ENCODE measurements around the gene PLVAP.

The PLVAP gene, protein sequence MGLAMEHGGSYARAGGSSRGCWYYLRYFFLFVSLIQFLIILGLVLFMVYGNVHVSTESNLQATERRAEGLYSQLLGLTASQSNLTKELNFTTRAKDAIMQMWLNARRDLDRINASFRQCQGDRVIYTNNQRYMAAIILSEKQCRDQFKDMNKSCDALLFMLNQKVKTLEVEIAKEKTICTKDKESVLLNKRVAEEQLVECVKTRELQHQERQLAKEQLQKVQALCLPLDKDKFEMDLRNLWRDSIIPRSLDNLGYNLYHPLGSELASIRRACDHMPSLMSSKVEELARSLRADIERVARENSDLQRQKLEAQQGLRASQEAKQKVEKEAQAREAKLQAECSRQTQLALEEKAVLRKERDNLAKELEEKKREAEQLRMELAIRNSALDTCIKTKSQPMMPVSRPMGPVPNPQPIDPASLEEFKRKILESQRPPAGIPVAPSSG

DNA sequence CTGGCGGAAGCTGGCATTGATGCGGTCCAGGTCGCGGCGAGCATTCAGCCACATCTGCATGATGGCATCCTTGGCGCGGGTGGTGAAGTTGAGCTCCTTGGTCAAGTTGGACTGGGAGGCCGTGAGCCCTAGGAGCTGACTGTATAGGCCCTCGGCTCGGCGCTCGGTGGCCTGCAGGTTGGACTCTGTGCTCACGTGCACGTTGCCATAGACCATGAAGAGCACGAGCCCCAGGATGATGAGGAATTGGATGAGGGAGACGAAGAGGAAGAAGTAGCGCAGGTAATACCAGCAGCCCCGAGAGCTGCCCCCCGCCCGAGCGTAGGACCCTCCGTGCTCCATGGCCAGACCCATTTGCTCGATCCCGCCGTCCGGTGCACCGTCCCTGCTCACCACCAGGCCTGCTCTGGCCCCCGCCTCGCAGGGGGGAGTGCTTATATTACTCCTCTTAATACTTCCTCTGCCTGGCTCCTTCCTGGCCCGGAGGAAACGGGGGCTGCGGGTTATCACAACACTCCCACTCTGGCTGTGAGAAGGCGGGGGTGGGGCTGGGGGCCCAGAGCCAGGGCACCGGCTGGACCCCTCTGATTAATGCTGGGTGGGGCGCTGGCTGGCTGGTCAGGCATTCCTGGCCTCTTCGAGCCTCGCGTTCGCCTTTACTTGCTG is at the start of gene PLVAP:
Gene PLVAP (minus strand): TSS at position 408 of the 666 bp plus-strand sequence. CDS start 54 bp downstream, at position 354.
- Mint-ChIP-seq H3K9me3 (no peaks in the 10 kb centered on the region), H3K36me3 (ENCODE audit: insufficient read depth) (no peaks in the 10 kb centered on the region), H3K4me3 (no peak within 1 kb of the TSS), H3K4me1 (no peaks in the 10 kb centered on the region), H3K27me3 (peaks cover 25% of the 10 kb centered on the region), H3K27ac (ENCODE audit: low read depth) (no peak within 1 kb of the TSS)
- no peak for ATAC-seq (replicated peaks; ENCODE audit: extremely low read depth, poor library complexity, severe bottlenecking)
- no peak for DNase-seq (ENCODE audit: low spot score in 2 of 2)

DNA sequence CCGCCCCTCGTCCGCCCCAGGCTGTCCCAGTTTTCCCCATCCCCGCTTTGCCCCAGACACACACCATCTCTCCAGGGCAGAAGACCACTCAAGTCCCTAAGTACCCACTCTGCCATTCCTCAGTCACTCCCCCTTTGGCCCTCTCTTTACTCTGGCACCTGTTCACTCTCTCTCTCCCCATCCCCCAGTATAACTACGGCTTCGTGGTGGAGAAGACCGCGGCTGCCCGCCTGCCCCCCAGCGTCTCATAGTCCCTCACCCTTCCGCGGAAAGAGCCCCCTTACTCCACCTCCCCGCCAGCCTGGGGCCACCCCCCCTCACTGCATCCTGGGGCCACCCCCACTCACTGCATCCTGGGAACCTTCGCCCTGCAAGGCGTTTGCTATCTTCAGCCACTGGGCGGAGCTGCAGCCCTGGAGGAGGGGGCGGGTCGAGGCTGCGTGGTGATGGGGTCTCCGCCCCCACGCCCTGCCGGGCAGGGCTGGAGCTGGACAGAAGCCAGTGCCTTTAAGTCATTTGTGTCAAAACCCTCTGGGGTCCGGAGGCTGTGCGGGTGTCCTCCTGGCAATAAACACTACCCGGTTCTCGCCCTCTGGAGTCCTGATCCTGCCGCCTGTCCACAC is 47.7 kb upstream of the PLVAP start:
- H3K4me1 Mint-ChIP-seq: peaks cover 8% of the 10 kb centered on the region
- DNase-seq (ENCODE audit: low spot score in 2 of 2) (no peak), ATAC-seq (replicated peaks; ENCODE audit: extremely low read depth, poor library complexity, severe bottlenecking) (no peak)
- peaks cover 5% of the 10 kb centered on the region for H3K36me3 Mint-ChIP-seq (ENCODE audit: insufficient read depth)
- no peaks in the 10 kb centered on the region for H3K9me3 Mint-ChIP-seq
- H3K4me3 Mint-ChIP-seq: no peak overlapping the region
- H3K27me3 Mint-ChIP-seq: no peaks in the 10 kb centered on the region
- H3K27ac Mint-ChIP-seq (ENCODE audit: low read depth): no peak overlapping the region

DNA sequence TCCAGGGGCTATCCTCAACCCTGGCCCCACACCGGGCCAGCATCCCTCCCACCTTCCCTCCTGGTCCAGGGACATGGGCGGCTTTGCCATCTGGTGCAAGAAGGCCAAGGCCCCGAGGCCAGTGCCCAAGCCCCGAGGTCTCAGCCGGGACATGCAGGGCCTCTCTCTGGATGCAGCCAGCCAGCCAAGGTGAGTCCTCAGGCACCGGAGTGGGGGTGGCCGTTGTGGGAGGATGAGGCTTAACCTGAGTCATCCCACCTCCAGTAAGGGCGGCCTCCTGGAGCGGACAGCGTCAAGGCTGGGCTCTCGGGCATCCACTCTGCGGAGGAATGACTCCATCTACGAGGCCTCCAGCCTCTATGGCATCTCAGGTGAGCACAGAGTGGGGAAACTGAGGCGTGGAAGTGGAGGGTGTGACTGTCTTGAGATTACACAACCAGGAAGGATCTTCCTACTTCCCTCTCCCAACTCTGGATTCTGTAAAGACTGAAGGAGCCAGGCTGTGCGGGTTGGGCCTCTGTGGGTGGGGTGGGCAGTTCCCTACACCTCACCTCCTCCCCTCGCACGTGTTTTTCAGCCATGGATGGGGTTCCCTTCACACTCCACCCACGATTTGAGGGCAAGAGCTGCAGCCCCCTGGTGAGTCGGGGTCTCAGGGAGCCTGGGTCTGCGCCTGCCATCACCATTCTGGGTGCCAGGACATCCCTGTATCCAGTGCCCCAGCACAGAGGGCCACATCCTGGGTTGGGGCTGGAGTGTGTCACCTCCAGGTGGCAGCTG is 46.5 kb upstream of the PLVAP start:
- no peaks in the 10 kb centered on the region for H3K27me3 Mint-ChIP-seq
- no peak overlapping the region for H3K4me3 Mint-ChIP-seq
- H3K27ac Mint-ChIP-seq (ENCODE audit: low read depth): no peak overlapping the region
- H3K4me1 Mint-ChIP-seq: peaks cover 13% of the 10 kb centered on the region
- H3K36me3 Mint-ChIP-seq (ENCODE audit: insufficient read depth): peaks cover 7% of the 10 kb centered on the region
- no peak for ATAC-seq (replicated peaks; ENCODE audit: extremely low read depth, poor library complexity, severe bottlenecking)
- no peaks in the 10 kb centered on the region for H3K9me3 Mint-ChIP-seq
- DNase-seq (ENCODE audit: low spot score in 2 of 2): no peak

DNA sequence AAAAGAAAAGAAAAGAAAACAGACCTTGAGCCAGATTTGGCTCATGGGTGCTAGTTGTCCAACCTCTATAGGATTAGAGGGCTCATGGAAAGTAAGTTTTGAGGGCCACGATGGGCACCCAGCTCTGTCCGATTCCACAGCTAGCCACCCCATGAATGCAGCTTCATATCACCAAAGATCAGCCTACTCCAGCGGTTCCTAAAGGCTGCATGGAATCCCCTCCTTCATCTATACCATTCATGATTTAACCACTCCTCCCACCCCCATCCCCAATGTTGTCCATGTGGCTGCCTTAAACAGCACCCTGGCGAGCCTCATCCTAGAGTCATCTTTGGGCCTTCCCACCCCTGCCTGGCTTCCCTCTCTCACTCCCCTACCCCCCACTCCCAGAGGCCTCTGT is 44.8 kb upstream of the PLVAP start:
- ATAC-seq (replicated peaks; ENCODE audit: extremely low read depth, poor library complexity, severe bottlenecking) (no peak), DNase-seq (ENCODE audit: low spot score in 2 of 2) (no peak)
- Mint-ChIP-seq H3K4me1 (peaks cover 15% of the 10 kb centered on the region), H3K27me3 (no peaks in the 10 kb centered on the region), H3K27ac (ENCODE audit: low read depth) (no peak overlapping the region), H3K36me3 (ENCODE audit: insufficient read depth) (peaks cover 7% of the 10 kb centered on the region), H3K4me3 (no peak overlapping the region), H3K9me3 (no peaks in the 10 kb centered on the region)

DNA sequence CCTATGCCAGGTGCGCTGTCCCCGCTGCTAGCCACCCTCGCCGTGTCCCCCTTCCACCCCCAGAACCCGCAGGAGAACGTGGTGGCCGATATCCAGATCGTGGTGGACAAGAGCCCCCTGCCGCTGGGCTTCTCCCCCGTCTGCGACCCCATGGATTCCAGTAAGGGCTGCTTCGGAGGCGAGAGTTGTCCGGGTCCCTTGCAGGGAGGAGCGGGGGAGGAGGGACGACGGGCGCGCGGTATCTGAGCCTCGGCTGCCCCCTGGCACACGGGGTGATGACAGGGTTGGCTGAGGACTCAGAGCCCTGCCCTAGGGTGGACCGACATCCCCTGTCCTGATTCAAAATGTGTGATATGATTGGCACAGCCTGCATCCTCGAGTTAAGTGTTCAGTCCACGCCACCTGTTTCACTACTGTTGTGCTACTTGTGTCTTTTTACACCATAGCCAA is 43.4 kb upstream of the PLVAP start:
- no peak overlapping the region for H3K27ac Mint-ChIP-seq (ENCODE audit: low read depth)
- DNase-seq (ENCODE audit: low spot score in 2 of 2): no peak
- peaks cover 18% of the 10 kb centered on the region for H3K4me1 Mint-ChIP-seq
- H3K9me3 Mint-ChIP-seq: no peaks in the 10 kb centered on the region
- peak overlapping the region; percentile 87 for H3K4me3 Mint-ChIP-seq
- H3K36me3 Mint-ChIP-seq (ENCODE audit: insufficient read depth): peaks cover 8% of the 10 kb centered on the region
- H3K27me3 Mint-ChIP-seq: no peaks in the 10 kb centered on the region
- ATAC-seq (replicated peaks; ENCODE audit: extremely low read depth, poor library complexity, severe bottlenecking): no peak

DNA sequence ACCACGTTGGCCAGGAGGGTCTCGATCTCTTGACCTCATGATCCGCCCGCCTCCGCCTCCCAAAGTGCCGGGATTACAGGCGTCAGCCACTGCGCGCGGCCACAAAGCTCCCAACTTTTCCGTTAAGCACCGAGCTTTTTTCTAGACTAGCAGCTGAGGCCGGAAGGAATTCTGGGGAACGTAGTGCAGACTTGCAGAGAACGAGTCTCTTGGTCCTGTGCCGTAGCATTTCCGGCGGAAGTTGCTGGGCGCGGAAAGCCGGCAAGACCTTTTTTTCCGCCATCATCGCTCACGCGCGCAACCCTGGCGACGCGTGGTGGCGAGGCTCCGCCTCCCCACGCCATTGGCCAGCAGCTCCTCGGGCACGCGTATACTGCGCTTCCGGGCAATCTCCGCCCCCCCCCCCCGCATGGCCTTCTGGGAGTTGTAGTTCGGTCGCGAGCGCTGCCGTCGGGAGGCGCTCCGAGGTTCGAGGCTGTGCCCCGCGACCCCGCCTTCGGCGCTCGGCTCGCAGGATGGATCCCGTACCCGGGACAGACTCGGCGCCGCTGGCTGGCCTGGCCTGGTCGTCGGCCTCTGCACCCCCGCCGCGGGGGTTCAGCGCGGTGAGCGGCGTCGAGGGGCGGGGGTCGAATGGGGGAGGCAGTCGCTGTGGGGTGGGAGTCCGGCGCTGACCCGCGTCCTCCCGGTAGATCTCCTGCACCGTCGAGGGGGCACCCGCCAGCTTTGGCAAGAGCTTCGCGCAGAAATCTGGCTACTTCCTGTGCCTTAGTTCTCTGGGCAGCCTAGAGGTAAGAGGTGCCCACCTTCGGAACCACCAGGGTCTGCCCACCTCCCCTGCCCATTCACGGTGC is 42.7 kb upstream of the PLVAP start, which contains the start of gene MVB12A:
Gene MVB12A (plus strand): TSS at position 427 of the 854 bp plus-strand sequence. CDS start 89 bp downstream, at position 516.
- Mint-ChIP-seq H3K36me3 (ENCODE audit: insufficient read depth) (peaks cover 8% of the 10 kb centered on the region), H3K27ac (ENCODE audit: low read depth) (peak within 1 kb of the TSS; percentile 76), H3K9me3 (no peaks in the 10 kb centered on the region), H3K27me3 (no peaks in the 10 kb centered on the region), H3K4me1 (peaks cover 18% of the 10 kb centered on the region), H3K4me3 (peak within 1 kb of the TSS; percentile 87)
- DNase-seq (ENCODE audit: low spot score in 2 of 2): peak; percentile 85 to 93
- ATAC-seq (replicated peaks; ENCODE audit: extremely low read depth, poor library complexity, severe bottlenecking): peak; percentile 94

DNA sequence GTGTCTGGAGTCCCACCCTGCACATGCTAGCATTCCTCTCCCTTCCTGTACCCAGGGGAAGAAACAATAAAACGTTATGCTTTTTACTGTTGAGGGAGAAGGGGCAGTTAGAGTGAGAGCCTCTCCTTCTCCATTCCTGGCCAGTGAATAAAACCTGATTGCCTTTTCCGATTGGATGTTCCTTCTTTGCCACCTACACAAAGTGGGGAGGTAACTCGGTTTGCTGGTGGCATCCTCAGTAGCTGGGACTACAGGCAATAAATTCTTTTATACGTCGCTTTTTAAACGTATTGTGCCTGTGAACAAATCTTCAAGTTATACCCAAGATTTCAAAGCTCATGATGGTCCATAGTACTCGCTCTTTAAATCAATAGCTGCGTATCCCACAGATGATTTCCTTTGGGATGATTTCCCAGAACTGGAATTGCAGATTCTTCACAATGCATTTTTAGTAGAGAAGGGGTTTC is 42.0 kb upstream of the PLVAP start:
- no peaks in the 10 kb centered on the region for H3K9me3 Mint-ChIP-seq
- no peak for ATAC-seq (replicated peaks; ENCODE audit: extremely low read depth, poor library complexity, severe bottlenecking)
- H3K4me3 Mint-ChIP-seq: peak overlapping the region; percentile 87
- no peaks in the 10 kb centered on the region for H3K27me3 Mint-ChIP-seq
- no peak for DNase-seq (ENCODE audit: low spot score in 2 of 2)
- peaks cover 9% of the 10 kb centered on the region for H3K36me3 Mint-ChIP-seq (ENCODE audit: insufficient read depth)
- H3K27ac Mint-ChIP-seq (ENCODE audit: low read depth): peak overlapping the region; percentile 76
- H3K4me1 Mint-ChIP-seq: peaks cover 18% of the 10 kb centered on the region

DNA sequence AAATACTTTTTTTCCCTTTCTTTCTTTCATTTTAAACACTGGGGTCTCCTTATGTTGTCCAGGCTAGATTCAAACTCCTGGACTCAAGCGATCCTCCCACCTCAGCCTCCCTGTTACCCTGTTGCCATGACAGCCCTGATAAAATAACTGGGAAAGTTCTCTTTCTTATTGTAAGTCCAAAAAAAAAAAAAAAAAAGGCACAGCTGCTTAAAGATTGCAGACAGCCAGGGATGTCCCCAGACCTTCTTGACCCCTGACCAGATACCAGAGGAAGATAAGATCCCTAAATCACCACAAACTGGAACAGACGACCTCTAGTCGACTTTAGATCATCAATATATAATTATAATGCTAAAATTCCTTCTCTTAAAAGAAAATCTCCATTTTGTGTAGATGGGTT is 41.6 kb upstream of the PLVAP start:
- ATAC-seq (replicated peaks; ENCODE audit: extremely low read depth, poor library complexity, severe bottlenecking): no peak
- Mint-ChIP-seq H3K27me3 (no peaks in the 10 kb centered on the region), H3K27ac (ENCODE audit: low read depth) (no peak overlapping the region), H3K4me1 (peaks cover 18% of the 10 kb centered on the region), H3K36me3 (ENCODE audit: insufficient read depth) (peaks cover 13% of the 10 kb centered on the region), H3K9me3 (no peaks in the 10 kb centered on the region), H3K4me3 (peak overlapping the region; percentile 87)
- DNase-seq (ENCODE audit: low spot score in 2 of 2): no peak

DNA sequence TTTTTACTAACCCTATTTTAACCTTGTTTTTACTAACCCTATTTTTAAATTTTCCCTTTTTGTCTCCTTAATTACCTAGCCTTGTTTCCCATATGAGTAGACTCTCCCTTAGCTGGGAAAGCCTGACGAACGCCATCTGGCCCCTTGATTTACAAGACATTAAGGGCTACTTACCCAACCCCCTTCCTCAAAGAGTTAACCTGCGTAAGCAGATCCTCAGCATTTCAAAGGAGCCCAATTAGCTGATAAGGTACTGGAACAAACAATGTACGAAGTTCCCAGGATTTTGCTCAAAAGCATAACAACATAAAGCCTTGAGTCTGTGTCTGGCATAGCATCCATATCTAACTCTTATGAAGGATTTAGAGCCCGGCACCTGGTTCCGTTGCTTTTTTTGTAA is 38.0 kb upstream of the PLVAP start:
- Mint-ChIP-seq H3K27ac (ENCODE audit: low read depth) (no peak overlapping the region), H3K27me3 (no peaks in the 10 kb centered on the region), H3K4me3 (no peak overlapping the region), H3K4me1 (peaks cover 21% of the 10 kb centered on the region), H3K9me3 (no peaks in the 10 kb centered on the region), H3K36me3 (ENCODE audit: insufficient read depth) (peaks cover 26% of the 10 kb centered on the region)
- DNase-seq (ENCODE audit: low spot score in 2 of 2) (no peak), ATAC-seq (replicated peaks; ENCODE audit: extremely low read depth, poor library complexity, severe bottlenecking) (no peak)

DNA sequence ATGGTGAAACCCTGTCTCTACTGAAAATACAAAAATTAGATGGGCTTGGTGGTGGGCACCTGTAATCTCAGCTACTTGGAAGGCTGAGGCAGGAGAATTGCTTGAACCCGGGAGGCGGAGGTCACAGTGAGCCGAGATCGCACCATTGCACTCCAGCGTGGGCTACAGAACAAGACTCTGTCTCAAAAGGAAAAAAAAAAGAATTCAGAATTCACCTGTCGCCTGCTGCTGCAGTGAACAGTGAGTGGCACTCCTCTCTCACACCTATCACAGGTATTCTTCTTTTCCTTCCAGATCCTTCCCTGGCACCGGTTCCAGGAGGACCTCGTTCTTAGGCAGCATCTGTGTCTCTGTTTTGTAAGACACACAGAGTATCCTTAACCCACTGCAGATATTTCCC is 37.0 kb upstream of the PLVAP start:
- H3K36me3 Mint-ChIP-seq (ENCODE audit: insufficient read depth): peaks cover 25% of the 10 kb centered on the region
- peaks cover 17% of the 10 kb centered on the region for H3K4me1 Mint-ChIP-seq
- no peak for DNase-seq (ENCODE audit: low spot score in 2 of 2)
- H3K4me3 Mint-ChIP-seq: no peak overlapping the region
- no peak for ATAC-seq (replicated peaks; ENCODE audit: extremely low read depth, poor library complexity, severe bottlenecking)
- H3K27me3 Mint-ChIP-seq: no peaks in the 10 kb centered on the region
- H3K27ac Mint-ChIP-seq (ENCODE audit: low read depth): no peak overlapping the region
- no peaks in the 10 kb centered on the region for H3K9me3 Mint-ChIP-seq

DNA sequence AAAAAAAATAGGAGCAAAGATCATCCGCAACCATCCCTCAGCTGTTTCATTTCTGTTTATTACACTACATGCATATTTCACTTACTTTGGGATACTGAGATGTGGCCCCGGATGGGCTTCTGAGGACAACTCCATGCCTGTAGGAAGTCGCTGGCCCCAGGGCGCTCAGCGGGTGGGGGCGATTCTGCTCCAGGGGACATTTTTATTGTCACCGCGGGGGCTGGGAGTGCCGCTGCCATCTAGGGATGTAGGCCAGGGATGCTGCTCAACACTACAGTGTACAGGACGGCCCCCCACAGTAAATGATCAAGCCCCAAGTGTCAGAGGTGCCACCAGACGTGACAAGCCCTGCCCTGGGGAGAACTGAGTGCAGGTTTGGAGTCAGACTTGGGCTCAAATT is 34.7 kb upstream of the PLVAP start:
- DNase-seq (ENCODE audit: low spot score in 2 of 2): no peak
- H3K27ac Mint-ChIP-seq (ENCODE audit: low read depth): no peak overlapping the region
- peaks cover 26% of the 10 kb centered on the region for H3K36me3 Mint-ChIP-seq (ENCODE audit: insufficient read depth)
- H3K27me3 Mint-ChIP-seq: no peaks in the 10 kb centered on the region
- no peak overlapping the region for H3K4me3 Mint-ChIP-seq
- peaks cover 26% of the 10 kb centered on the region for H3K4me1 Mint-ChIP-seq
- no peaks in the 10 kb centered on the region for H3K9me3 Mint-ChIP-seq
- ATAC-seq (replicated peaks; ENCODE audit: extremely low read depth, poor library complexity, severe bottlenecking): no peak

Data from central memory CD8-positive, alpha-beta T cell (primary cell).